Adrenal gland (tissue), 5 donors: ENCODE results near the gene MVD.

Experiments used
- CTCF ChIP-seq, 6 experiments: fragments of 450-650 bp in 4 of 6; fragments of 200-600 bp in 2 of 6; sonication (generic) in 1 of 6; IDR thresholded peaks; 1 replicate in 5 of 6; 2 replicates in 1 of 6; pipeline versions ENCODE4 v1.5.1 to v1.8.0; 2016 to 2021; ENCODE audit warnings: antibody characterized with exemption in 6 of 6, mild to moderate bottlenecking in 2 of 6, moderate library complexity in 1 of 6
- POLR2A ChIP-seq, 2 donors: fragments of 450-650 bp; IDR thresholded peaks; one replicate each; pipeline ENCODE4 v1.6.1; 2017; ENCODE audit warnings: antibody characterized with exemption in 2 of 2, mild to moderate bottlenecking in 2 of 2, moderate library complexity in 1 of 2
- donor health status: DM: no; HTN: no; CAD: no.

- no peak for TF ChIP-seq CTCF (IDR thresholded peaks at IDR 0.05)
- TF ChIP-seq POLR2A (IDR thresholded peaks at IDR 0.05): no peak
These were observed 46.2 kb downstream of the MVD start for GRCh38 chr16:88616736-88617135.
